GM12892 (cell line): ENCODE measurements around the gene TAB3.

Experiments used
- POLR2A ChIP-seq: IDR thresholded peaks from 2 replicates; pipeline ENCODE4 v1.6.1; 2011; ENCODE audit warnings: low read depth, low read length, control low read depth
- POLR2AphosphoS5 ChIP-seq: IDR thresholded peaks from 2 replicates; pipeline ENCODE4 v1.6.1; 2011; ENCODE audit warnings: low read depth, low read length, control low read depth

DNA sequence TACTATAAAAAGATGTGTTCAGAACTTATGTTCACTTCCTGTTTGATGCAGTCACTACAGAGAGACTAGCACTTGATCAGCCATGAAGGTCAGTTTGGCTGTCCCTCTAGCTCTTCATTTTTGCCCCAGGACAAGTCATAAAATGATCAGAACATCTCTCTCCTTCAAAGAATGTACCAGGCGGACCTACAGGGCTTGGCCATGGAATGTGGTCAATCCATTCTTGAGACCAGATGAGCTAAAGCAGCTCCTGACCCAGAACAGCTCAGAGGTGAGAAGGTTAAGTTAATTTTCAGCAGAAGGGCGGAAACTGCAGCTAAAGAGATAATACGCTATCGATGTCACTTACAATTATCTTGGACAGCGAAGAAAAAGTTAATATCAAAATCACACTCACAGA is 49.2 kb upstream of the TAB3 start:
- TF ChIP-seq POLR2A (no peak), POLR2AphosphoS5 (no peak)
